DMS53 treated with DMSO at 0.1 percent for 48 hours (cell line): ENCODE results near the gene ILKAP.

Source experiments
- DNase-seq: peaks from one replicate; lab custom pipeline; 2025; ENCODE audit not compliant: unreplicated experiment; lab: John Stamatoyannopoulos, UW

Gene ILKAP

DNA sequence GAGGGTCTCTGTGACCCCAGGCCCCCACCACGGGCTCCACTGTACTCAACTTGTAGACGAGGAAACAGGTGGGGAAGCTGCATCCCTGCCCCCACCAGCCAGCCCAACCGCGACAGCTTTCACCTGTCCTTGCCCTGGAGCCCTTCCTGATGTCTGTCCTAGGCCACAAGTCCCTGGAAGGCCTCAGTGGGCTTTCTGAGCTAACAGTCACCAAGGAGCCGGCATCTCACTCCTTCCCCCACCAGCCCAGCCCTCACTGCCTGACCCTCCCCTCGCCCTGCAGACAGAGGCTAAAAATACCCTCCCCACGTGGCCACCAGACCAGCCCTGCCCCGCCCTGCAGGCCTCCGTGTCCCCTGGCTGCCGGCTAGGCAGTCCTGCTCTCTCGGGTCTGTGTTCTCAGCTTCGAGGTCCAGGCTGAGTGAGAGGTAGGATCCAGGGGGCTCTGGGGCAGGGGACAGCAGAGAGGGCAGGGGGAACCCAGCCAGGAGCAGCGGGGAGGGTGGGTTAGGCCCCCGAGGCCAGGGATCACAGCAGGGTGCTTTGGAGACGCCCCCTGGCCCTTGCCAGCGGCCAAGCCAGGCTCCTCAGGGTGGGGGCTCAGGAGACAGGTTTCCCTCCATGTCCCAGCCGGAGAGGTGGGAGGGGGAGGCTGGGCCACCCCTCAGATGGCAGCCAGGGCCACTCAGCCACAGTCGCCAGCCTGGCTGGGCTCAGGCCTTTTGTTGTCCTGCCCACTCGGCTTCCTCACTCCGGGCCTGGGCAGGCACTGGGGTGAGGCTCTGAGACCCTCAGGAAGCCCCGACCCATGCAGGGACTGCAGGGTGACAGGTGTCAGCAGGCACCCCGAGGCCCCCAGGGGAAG, 64.9 kb downstream of the ILKAP start, which contains the start of gene KLHL30:
Gene KLHL30 (plus strand): TSS at position 338 of the 865 bp plus-strand sequence. CDS start 2,087 bp downstream, outside the sequence.
- no peak for DNase-seq

- DNase-seq: no peak
These were observed 65.6 kb downstream of the ILKAP start for GRCh38 chr2:238137885-238138284.

GRCh38 chr2:238136820-238137537, 66.5 kb downstream of the ILKAP start:
- peak; percentile 29 for DNase-seq

DNA sequence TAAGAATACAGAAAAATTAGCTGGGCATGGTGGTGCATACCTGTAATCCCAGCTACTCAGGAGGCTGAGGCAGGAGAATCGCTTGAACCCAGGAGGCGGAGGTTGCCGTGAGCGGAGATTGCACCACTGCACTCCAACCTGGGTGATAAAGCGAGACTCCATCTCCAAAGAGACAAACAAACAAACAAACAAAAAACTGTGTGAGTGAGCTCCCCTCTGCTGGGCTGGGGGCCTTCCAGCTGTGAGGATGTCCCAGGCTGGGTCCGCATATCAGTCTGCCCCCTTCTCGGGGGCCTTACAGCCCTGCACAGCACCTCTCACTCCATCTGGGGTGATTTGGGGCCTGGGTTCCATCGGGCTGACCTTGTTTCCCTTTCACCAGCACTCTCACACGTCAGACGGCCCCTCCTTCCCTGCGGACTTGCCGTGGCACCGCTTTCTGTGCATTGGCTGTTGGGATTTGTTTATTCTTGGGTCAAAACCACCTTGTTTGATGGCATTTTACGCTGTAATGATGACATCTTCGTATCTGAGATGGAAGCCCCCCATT, 67.8 kb downstream of the ILKAP start:
- DNase-seq: no peak

- DNase-seq: no peak
These were observed 69.1 kb downstream of the ILKAP start for GRCh38 chr2:238134393-238134785.

DNA sequence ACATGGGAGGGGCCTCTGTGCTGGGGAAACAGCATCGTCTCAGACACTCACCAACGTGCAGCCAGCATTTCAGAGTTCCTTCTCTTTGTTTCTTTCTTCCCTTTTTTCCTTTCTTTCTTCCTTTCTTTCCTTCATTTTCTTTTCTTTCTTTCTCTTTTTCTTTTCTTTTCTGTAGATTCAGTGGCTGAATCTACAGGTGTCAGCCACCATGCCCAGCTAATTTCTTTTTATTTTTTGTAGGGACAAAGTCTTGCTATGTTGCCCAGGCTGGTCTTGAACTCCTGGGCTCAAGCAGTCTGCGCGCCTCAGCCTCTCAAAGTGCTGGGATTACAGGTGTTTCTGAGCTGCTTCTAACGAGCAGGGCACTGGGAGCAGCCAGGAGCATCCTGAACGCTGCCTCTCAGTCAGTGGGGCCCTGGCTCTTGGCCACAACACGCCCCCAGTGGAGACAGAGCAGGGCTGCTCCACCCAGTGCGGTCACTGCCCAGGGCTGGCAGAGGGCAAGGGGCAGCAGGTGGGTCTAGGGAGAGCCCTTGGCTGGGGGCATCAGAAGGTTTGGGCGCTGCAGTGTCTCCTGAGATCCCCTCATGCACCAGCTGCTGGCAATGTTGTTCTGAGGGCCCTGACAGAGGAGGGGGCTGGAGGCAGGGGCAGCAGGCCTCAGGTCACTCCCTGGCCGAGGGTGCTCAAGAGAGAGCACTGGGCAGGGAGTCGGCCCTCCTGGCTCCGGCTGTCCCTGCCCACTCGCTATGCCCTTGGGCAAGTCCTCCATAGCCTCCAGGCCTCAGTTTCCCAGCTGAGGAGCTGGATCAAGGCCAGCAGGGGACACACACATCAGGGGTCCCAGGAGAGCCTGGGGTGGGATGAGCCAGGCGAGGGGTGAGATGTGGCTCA, 69.7 kb downstream of the ILKAP start:
- no peak for DNase-seq

DNA sequence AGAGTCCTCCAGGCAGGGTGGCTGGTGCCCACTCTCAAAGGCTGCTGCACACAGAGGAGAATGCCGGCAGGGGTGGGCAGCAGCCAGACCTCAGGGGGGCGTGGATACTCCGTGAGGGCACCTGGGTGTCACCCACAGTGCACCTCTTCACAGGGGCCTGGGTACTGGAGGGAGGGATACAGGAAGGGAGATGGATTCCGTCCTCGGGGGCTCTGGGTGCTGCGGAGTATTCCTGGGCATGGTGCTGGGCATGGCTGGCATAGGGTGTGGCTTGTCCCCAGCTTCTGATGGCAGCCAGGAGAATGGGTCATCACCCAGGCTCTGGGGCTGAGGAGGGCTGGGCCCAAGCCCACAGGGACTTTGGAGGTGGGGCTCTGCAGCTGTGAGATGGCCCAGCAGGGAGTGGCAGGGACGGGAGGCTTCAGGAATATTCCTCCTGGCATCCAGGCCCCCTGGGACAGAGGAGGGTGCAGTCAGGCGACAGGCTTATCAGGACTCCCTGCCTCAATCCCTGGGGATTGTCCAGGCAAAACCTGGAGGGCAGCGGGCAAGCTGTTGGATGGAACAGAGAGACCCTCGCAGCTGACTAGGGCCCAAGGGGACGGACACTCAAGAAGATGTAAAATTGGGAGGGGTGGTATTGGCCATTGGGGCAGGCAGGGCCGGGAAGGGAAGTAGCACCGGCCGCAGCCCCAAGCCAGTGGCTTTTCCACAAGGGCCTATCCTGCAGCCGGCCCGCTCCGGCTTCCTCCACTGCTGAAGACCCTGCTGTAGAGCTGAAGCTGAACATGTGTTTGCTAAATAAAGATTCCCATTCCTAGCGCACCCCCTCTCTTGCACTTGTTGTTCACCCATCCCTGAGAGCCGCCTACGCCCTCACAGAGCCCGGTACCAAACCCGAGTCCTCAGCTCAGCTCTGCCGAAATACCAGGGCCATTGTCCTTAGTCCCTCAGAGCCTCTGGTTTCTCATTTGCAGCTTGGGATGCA, 70.7 kb downstream of the ILKAP start:
- DNase-seq: no peak

- no peak for DNase-seq
These were observed 71.6 kb downstream of the ILKAP start for GRCh38 chr2:238131761-238132462.

DNA sequence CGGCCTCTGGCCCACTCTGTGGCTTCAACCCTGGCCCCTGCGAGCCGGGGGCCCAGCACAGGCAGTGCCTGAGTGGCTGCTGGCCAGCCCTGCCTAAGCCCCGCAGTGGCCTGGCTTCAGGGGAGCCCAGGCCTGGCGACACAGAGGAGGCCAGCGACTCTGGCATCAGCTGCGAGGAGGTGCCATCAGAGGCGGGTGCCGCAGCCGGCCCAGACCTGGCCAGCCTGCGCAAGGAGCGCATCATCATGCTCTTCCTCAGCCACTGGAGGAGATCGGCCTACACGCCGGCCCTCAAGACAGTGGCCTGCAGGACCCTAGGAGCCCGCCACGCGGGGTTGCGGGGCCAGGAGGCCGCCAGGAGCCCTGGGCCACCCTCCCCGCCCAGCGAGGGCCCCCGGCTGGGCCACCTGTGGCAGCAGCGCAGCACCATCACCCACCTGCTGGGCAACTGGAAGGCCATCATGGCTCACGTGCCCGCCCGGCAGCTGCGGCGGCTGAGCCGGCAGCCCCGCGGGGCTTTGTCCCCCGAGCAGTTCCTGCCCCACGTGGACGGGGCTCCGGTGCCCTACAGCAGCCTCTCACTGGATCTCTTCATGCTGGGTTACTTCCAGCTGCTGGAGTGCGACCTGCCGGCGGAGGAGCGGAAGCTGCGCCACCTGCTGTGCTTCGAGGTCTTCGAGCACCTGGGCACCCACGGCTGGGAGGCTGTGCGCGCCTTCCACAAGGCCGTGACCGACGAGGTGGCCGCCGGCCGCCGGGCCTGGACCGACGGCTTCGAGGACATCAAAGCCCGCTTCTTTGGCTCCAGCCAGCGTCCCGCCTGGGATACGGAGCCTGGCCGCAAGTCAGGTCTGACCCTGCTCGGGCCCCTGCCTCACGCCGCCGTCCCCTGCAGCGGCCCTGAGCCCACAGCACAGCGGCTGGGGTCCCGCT, 72.5 kb downstream of the ILKAP start:
- peak; percentile 79 for DNase-seq

DNA sequence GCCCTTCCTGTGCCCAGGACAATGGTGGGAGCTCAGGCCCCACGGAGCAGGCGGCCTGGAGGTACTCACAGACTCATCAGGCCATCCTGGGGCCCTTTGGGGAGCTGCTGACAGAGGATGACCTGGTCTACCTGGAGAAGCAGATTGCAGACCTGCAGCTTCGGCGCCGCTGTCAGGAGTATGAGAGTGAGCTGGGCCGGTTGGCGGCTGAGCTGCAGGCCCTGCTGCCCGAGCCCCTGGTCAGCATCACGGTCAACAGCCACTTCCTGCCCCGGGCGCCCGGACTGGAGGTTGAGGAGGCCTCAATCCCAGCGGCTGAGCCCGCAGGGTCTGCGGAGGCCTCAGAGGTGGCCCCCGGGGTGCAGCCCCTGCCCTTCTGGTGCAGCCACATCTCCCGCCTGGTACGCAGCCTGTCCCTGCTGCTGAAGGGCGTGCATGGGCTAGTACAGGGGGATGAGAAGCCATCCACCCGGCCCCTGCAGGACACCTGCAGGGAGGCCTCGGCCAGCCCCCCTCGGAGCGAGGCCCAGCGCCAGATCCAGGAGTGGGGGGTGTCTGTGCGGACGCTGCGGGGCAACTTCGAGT, 73.3 kb downstream of the ILKAP start:
- no peak for DNase-seq

DNA sequence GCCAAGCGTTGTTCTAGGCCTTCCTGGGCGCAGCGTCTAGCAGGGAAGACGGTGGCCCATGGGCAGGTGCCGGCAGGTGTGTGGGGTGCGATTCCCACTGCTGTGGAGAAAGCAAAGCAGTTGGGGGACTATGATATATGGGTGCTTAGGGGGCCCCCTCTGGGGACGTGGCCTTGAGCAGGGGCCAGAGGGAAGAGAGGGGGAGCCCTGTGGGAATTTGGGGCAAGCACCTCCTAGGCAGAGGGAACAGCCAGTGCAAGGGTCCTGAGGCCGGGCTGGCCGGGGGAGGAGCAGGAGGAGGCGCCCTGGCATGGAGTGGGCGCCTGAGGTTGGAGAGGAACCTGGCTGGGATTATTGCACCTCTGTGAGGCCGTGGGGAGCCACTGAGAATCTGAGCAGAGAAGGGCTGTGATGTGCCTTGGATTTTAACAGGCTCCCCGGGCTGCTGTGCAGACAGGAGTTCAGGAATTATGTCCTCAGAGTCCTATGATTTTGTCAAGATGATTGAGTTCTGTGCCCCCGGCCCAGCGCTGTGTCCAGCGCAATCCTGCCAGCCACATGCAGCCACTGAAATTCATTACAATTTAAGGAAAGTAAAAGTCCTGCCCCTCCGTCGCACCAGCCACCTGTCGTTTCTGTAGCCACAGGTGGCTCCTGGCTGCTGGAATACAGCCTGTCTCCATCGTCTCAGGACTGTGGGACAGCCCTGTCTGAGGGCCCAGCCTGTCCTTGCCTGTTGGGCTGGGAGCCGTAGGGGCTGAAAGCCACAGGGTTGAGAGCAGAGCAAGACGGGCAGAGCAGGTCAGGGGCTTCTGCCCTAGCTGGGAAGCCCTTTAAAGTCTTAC, 74.1 kb downstream of the ILKAP start:
- DNase-seq: no peak

DNA sequence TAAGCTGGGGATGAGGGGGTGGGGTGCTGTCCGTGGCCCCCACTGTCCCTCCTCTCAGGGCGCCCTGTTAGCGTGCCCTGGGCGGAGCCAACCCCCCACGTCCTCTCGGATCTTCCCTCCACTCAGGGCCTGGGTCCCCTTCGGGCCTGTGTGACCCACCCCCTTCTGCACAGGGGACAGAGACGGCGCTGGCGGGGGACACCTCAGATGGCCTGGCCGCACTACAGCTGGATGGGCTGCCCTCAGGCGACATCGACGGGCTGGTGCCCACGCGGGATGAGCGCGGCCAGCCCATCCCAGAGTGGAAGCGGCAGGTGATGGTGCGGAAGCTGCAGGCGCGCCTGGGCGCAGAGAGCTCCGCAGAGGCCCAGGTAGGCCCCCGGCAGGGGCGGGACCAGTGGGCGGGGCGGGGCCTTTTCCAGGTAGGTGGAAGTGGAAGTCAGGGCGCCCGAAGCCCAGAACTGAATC, 74.9 kb downstream of the ILKAP start:
- DNase-seq: no peak

DNA sequence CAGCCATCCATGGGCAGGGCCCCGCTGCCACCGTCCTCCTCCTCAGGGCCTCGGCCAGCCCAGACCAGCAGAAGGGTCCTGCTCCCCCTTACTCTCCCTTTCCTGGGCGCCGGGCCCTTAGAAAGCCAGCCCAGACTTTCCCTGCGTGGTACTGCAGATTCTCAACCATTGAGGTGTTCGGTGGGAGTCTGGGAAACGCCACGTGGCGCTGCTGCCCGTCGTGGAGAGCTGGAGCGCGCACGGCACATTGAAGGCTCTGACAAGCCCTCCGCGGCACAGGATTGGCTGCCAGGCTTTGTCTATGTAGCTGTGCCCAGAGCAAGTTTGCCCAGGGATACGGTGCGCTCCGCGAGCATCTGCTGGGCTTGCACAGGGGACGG, 75.4 kb downstream of the ILKAP start:
- no peak for DNase-seq

GRCh38 chr2:238127165-238128060, 76.1 kb downstream of the ILKAP start:
- DNase-seq: no peak

DNA sequence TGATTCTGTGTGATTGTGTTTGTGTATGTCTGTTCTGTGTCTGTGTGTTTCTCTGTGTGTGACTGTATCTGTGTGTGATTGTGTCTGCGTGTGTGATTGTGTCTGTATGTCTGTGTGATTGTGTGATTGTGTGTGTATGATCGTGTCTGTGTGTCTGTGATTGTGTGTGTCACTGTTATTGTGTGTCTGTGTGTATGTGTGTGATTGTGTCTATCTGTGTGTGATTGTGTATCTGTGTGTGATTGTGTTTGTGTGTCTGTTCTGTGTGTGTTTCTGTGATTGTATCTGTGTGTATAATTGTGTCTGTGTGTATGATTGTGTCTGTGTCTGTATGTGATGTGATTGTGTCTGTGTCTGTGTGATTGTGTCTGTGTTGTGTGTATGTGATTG, 76.7 kb downstream of the ILKAP start:
- no peak for DNase-seq

GRCh38 chr2:238126338-238126737, 77.2 kb downstream of the ILKAP start:
- DNase-seq: no peak
